HL-60 (cell line): Measurements from ENCODE around the gene CACNA1C.

Source experiments
- TF ChIP-seq, protein P1 (sequence below): IDR thresholded peaks from one replicate; pipeline ENCODE4 v1.5.1; 2011; ENCODE audit warnings: low read length, control low read depth, inconsistent platforms; ENCODE audit not compliant: insufficient read depth
- TF ChIP-seq, protein P2 (sequence below): IDR thresholded peaks from 2 replicates; pipeline ENCODE4 v1.6.1; 2012; ENCODE audit warnings: low read depth; ENCODE audit not compliant: insufficient replicate concordance

DNA sequence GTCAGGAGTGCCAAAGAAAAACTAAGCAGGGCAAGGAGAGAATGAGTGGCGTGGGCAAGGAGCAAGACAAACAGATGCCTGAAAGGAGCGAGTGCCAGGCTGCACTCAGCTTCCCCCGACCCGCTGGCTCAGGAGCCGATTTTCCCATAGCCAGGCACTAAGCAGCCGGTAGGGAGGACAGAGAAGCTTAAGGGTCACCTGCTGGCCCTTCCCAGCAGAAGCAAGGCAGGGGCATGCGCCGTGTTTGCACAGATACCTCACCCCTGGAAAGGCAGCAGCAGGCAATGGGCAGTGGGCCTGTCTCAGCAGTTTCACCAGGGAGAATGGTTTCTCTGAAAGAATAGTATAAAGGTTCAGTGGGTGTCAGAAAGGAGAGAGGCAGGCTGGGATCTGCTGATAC, 637.1 kb downstream of the CACNA1C start:
- TF ChIP-seq, protein P1, sequence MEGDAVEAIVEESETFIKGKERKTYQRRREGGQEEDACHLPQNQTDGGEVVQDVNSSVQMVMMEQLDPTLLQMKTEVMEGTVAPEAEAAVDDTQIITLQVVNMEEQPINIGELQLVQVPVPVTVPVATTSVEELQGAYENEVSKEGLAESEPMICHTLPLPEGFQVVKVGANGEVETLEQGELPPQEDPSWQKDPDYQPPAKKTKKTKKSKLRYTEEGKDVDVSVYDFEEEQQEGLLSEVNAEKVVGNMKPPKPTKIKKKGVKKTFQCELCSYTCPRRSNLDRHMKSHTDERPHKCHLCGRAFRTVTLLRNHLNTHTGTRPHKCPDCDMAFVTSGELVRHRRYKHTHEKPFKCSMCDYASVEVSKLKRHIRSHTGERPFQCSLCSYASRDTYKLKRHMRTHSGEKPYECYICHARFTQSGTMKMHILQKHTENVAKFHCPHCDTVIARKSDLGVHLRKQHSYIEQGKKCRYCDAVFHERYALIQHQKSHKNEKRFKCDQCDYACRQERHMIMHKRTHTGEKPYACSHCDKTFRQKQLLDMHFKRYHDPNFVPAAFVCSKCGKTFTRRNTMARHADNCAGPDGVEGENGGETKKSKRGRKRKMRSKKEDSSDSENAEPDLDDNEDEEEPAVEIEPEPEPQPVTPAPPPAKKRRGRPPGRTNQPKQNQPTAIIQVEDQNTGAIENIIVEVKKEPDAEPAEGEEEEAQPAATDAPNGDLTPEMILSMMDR, result no peak
- TF ChIP-seq, protein P2, sequence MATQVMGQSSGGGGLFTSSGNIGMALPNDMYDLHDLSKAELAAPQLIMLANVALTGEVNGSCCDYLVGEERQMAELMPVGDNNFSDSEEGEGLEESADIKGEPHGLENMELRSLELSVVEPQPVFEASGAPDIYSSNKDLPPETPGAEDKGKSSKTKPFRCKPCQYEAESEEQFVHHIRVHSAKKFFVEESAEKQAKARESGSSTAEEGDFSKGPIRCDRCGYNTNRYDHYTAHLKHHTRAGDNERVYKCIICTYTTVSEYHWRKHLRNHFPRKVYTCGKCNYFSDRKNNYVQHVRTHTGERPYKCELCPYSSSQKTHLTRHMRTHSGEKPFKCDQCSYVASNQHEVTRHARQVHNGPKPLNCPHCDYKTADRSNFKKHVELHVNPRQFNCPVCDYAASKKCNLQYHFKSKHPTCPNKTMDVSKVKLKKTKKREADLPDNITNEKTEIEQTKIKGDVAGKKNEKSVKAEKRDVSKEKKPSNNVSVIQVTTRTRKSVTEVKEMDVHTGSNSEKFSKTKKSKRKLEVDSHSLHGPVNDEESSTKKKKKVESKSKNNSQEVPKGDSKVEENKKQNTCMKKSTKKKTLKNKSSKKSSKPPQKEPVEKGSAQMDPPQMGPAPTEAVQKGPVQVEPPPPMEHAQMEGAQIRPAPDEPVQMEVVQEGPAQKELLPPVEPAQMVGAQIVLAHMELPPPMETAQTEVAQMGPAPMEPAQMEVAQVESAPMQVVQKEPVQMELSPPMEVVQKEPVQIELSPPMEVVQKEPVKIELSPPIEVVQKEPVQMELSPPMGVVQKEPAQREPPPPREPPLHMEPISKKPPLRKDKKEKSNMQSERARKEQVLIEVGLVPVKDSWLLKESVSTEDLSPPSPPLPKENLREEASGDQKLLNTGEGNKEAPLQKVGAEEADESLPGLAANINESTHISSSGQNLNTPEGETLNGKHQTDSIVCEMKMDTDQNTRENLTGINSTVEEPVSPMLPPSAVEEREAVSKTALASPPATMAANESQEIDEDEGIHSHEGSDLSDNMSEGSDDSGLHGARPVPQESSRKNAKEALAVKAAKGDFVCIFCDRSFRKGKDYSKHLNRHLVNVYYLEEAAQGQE, result no peak
